Tibial nerve (tissue), 3 donors: Measurements from ENCODE around the gene ASAP3.

Source experiments
- POLR2A ChIP-seq, 2 donors: fragments of 450-650 bp; IDR thresholded peaks; one replicate each; pipeline ENCODE4 v1.6.1; 2017; ENCODE audit warnings: antibody characterized with exemption in 2 of 2, mild to moderate bottlenecking in 2 of 2, moderate library complexity in 2 of 2
- TF ChIP-seq, protein P1 (sequence below), 5 experiments: fragments of 200-600 bp in 3 of 5; fragments of 450-650 bp in 2 of 5; sonication (generic) in 3 of 5; IDR thresholded peaks; one replicate each; pipeline ENCODE4 v1.5.1; 2016 to 2019; ENCODE audit warnings: antibody characterized with exemption in 5 of 5, mild to moderate bottlenecking in 3 of 5, moderate library complexity in 2 of 5

DNA sequence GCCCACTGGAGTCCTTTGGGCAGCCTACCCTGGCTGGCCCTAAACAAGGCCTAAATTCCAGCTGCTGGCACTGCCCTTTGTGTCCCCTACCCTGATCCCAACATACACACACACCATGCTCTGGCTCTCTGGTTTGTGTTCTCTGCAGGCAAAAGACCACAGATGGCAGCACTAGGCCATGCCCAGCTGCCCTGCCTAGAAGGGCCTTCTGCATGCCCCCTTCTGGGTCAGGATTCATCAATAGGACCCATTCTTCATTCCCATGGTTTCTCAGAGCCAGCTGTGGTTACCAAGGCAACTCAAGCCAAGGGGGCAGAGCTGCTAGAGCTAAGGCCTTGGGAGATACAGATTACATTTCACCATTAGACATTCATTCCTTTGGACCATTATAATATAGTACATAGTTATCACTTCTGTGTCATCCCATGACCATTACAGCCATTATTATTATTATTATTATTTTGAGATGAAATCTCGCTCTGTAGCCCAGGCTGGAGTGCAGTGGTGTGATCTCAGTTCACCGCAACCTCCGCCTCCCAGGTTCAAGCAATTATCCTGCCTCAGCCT, 17.5 kb downstream of the ASAP3 start:
- TF ChIP-seq POLR2A (IDR thresholded peaks at IDR 0.05): no peak
- TF ChIP-seq, protein P1, sequence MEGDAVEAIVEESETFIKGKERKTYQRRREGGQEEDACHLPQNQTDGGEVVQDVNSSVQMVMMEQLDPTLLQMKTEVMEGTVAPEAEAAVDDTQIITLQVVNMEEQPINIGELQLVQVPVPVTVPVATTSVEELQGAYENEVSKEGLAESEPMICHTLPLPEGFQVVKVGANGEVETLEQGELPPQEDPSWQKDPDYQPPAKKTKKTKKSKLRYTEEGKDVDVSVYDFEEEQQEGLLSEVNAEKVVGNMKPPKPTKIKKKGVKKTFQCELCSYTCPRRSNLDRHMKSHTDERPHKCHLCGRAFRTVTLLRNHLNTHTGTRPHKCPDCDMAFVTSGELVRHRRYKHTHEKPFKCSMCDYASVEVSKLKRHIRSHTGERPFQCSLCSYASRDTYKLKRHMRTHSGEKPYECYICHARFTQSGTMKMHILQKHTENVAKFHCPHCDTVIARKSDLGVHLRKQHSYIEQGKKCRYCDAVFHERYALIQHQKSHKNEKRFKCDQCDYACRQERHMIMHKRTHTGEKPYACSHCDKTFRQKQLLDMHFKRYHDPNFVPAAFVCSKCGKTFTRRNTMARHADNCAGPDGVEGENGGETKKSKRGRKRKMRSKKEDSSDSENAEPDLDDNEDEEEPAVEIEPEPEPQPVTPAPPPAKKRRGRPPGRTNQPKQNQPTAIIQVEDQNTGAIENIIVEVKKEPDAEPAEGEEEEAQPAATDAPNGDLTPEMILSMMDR (IDR thresholded peaks at IDR 0.05): no peak
